Stimulated activated CD4-positive, alpha-beta T cell treated with anti-CD3 and anti-CD28 coated beads, Interleukin-2, amount 100 ng/mL, for 48 hours (primary cell): ENCODE results near the gene NLGN3.

ENCODE experiments used
- DNase-seq, 2 donors: peaks; one replicate each; pipeline ENCODE4 v3.0.0-alpha.2; 2020

Gene NLGN3

GRCh38 chrX:71118985-71119535 lies 25.6 kb upstream of the NLGN3 start:
- DNase-seq = no peak

- DNase-seq = no peak
Observed at GRCh38 chrX:71128166-71128833, 16.3 kb upstream of the NLGN3 start.

GRCh38 chrX:71128915-71129765 lies 15.5 kb upstream of the NLGN3 start:
- DNase-seq = peak; percentile 56 to 77

GRCh38 chrX:71131510-71131909 lies 13.1 kb upstream of the NLGN3 start:
- DNase-seq = no peak

- no peak for DNase-seq
Observed at GRCh38 chrX:71140440-71140839, 4.2 kb upstream of the NLGN3 start.

GRCh38 chrX:71143508-71143907 lies 1.1 kb upstream of the NLGN3 start:
- DNase-seq = no peak

- DNase-seq = no peak
Observed at GRCh38 chrX:71147496-71148277, 3.0 kb downstream of the NLGN3 start.

- no peak for DNase-seq
Observed at GRCh38 chrX:71148278-71148663, 3.6 kb downstream of the NLGN3 start.

- no peak for DNase-seq
Observed at GRCh38 chrX:71151366-71151765, 6.7 kb downstream of the NLGN3 start.

GRCh38 chrX:71154196-71154595 lies 9.6 kb downstream of the NLGN3 start:
- no peak for DNase-seq

GRCh38 chrX:71154641-71155040 lies 10.0 kb downstream of the NLGN3 start:
- no peak for DNase-seq

- no peak for DNase-seq
Observed at GRCh38 chrX:71158603-71159002, 14.0 kb downstream of the NLGN3 start.

GRCh38 chrX:71159335-71159734 lies 14.7 kb downstream of the NLGN3 start:
- no peak for DNase-seq

- DNase-seq = no peak
Observed at GRCh38 chrX:71160475-71160874, 15.8 kb downstream of the NLGN3 start.

- DNase-seq = no peak
Observed at GRCh38 chrX:71162981-71163380, 18.3 kb downstream of the NLGN3 start.

- DNase-seq = no peak
Observed at GRCh38 chrX:71164071-71164470, 19.4 kb downstream of the NLGN3 start.

- no peak for DNase-seq
Observed at GRCh38 chrX:71166461-71166860, 21.8 kb downstream of the NLGN3 start.

- DNase-seq = no peak
Observed at GRCh38 chrX:71167031-71167781, 22.6 kb downstream of the NLGN3 start.

- no peak for DNase-seq
Observed at GRCh38 chrX:71168134-71168533, 23.5 kb downstream of the NLGN3 start.

- no peak for DNase-seq
Observed at GRCh38 chrX:71169586-71169985, 24.9 kb downstream of the NLGN3 start.

- no peak for DNase-seq
Observed at GRCh38 chrX:71170660-71171059, 26.0 kb downstream of the NLGN3 start.

GRCh38 chrX:71171110-71171801 lies 26.6 kb downstream of the NLGN3 start:
- DNase-seq = no peak
